MV-4-11 (cell line): ENCODE data around the gene MYO15B.
A peak's percentile ranks its signal among the peaks of the same experiment; 100 is the strongest.
"Not testable (repeated sequence)": the region's sequence is repeated elsewhere in the genome, so short reads cannot be mapped to it uniquely, and the experiment has no call there.

Source experiments
- DNase-seq: peaks from one replicate; lab custom pipeline; 2025; lab: John Stamatoyannopoulos, UW

MYO15B gene

DNA sequence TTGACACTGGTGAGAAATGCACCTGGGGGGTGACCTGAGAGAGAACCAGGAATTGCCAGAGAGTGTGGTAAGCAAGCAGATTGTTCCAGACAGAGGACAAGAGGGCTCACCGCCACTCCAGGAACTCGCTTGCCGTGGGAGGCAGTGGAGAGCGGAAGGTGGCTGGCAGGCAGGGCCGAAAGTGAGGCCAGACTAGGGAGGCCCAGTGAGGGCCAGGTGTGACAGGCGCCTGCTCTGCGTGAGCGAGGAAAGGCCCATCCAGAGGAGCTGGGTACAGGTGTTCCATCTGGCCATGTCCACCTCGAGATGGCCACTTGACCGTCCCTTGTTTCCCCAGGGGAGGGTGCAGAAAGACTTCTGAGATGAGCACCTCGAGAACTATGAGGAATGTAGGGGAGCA, 11.9 kb upstream of the MYO15B start:
- DNase-seq = no peak

DNA sequence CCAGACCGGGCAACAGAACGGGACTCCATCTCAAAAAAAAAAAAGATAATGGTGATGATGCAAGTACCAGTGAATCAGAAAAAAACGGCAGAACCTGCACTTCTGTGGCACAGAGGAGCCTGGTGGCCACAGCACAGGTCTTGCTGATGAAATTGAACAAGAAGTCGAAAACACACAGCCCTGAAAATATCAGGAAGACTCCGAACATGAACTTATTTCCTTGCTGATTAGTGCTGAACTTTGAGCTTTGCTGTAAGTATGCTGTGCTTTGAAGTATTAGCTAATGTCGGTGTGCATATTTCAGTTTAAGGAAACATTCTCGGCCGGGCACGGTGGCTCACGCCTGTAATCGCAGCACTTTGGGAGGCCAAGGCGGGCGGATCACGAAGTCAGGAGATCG, 10.9 kb upstream of the MYO15B start:
- no peak for DNase-seq

DNA sequence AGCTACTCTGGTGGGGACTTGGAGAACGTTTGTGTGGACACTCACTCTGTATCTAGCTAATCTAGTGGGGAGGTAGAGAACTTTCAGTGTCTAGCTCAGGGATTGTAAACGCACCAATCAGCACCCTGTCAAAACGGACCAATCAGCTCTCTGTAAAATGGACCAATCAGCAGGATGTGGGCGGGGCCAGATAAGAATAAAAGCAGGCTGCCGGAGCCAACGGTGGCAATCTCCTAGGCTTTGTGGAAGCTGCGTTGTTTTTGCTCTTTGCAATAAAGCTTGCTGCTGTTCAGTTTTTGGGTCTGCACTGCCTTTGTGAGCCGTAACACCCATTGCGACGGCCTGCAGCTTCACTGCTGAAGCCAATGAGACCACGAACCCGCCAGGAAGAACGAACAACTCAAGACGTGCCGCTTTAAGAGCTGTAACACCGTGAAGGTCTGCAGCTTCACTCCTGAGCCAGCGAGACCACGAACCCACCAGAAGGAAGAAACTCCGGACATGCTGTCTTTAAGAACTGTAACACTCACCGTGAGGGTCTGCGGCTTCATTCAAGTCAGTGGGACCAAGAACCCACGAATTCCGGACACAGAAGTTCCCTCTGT, 6.4 kb upstream of the MYO15B start:
- peak; percentile 36 for DNase-seq

DNA sequence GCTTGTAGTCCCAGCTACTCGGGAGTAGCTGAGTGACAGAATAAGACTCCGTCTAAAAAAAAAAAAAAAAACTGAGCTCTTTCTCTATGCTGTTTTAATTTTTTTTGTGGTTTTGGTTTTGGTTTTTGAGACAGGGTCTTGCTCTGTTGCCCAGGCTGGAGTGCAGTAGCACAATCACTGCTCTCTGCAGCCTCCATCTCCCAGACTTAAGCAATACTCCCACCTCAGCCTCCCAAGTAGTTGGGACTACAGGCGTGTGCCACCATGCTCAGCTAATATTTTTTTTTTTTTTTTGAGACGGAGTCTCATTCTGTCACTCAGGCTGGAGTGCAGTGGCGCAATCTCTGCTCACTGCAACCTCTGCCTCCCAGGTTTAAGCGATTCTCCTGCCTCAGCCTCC, 4.4 kb upstream of the MYO15B start:
- not testable (repeated sequence) for DNase-seq

DNA sequence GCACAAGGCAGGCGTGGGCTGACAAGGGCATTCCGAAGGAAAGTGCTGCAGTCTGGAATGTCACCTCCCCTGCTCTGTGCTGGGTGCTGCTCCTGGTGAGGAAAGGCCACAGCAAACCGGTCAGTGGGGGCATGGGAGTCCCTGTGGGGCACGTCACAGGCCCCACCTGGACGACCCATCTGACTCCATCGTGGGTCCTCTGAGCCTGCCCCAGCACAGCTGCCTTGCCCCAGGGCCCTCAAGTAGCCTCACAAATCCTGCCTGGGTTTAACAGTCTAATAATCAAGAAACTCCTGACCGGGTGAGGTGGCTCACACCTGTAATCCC, 2.8 kb upstream of the MYO15B start:
- no peak for DNase-seq

DNA sequence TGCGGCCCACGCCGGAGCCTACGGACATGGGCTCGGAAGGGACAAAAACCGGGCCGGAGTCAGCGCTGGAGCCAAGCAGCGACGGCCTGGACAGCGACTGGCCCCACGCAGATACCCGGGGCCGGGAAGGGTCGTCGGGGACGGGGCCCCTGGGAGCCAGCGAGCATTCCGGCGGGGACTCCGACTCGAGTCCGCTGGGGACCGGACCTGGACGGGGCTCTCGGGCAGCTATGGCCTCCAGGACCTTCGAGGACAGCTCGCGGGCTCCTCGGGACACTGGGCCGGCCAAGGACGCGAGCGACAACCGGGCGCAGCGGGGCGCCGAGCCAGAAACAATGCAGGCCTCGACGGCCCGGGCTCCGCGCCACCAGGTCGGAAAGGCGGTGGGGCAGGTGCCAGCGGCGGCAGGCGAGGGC, 1.0 kb downstream of the MYO15B start:
- no peak for DNase-seq

DNA sequence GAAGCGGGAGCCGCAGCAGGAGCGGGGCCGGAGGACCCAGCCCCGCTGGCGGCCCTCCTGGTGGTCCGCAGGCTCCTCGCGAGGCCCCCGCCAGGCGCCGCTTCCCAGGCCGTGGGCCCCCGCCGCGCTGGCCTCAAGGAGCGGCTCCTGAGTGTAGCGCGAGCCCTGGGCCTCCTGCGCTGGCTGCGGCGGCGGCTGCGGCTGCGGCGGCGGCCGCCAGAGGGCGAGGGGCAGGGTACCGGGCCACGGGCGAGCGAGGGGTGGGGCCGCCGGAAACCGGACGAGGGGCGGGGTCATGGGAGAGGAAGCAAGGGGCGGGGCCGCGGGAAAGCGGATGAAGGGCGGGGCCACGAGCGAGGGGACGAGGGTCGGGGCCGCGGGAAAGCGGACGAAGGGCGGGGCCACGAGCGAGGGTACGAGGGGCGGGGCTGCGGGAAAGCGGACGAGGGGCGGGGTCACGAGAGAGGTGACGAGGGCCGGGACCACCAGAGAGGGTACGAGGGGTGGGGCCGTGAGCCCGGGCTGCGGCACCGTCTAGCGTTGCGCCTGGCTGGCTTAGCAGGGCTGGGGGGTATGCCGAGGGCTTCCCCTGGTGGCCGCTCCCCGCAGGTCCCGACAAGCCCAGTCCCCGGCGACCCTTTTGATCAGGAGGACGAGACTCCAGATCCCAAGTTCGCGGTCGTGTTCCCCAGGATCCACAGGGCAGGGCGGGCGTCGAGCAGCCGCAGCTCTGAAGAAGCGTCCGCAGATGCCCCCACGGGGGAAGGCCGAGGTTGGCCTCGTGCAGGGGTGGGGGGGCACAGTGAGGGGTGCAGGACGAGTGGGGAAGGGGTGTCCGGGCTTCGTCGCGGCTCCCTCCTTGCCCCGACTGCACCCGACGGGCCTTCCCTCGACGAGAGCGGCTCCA, 1.7 kb downstream of the MYO15B start:
- peak; percentile 66 for DNase-seq

DNA sequence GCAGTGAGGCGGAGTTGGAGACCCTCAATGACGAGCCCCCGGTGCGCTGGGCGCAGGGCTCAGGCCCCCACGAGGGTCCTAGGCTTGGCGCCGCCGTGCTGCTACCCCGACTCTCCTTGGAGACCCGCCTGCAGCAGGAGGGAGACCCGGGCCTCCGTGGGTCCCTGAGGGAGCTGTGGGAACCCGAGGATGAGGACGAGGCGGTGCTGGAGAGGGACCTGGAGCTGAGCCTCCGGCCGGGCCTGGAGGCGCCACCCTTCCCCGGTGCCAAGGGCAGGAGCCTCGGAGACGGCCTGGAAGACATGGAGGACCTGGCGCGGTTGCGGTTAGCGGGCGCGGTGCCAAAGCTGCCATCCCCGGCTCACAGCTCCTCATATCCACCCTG, 2.3 kb downstream of the MYO15B start:
- DNase-seq = no peak

DNA sequence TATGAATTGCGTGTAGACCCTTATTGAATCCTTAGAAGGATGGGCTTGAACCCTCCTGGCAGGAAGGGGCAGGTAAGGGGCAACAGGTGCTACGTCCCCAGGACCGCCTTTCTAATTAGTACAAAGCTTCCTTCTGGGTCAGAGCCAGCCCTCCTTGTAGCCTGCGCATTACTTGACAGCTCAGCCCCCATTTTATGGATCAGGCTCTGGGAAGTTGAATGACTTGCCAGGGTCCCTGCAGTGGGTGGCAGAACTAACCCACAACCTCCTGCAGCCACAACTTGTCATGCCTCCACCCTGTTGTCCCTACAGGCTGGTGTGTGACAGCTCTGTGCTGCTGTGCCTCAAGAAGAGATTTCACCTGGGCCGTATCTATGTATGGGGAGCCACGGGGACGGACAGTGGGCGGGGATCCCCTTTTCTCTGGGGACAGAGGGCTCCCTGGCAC, 2.7 kb downstream of the MYO15B start:
- no peak for DNase-seq

DNA sequence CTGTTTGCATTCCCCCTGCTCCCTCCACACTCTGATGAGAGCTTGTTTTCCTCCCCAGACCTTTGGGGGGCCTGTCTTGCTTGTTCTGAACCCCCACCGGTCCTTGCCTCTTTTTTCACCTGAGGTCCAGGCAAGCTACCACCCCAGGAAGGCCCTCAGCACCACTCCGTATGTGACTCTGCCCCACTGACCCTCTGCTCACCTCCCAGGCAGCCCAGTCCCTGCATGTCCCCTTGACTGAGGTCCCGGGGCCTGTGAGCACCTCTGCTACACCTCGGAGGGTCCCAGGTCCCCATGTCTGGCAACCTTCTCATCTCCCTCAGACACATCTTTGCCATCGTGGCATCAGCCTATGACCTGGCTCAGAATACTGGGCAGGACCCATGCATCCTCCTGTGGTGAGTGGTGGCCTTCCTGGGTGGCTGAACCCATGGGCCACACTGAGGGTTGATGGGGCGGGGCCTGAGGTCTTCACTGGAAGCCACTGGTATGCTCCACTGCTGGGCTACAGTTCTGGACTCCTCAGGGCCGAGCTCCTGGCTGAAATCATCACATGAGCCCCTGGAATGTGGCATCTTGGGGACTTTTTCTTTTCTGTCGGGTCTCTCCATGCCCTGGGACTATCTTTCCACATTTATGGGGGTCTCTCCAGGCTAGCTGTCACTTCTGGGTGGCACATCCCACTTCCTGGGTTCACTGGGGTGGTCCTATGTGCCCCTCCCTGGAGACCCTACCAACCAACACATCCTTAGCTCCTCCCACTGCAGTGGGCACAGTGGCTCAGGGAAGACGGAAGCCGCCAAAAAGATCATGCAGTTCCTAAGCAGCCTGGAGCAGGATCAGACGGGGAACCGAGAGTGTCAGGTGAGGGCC, 3.5 kb downstream of the MYO15B start:
- no peak for DNase-seq

DNA sequence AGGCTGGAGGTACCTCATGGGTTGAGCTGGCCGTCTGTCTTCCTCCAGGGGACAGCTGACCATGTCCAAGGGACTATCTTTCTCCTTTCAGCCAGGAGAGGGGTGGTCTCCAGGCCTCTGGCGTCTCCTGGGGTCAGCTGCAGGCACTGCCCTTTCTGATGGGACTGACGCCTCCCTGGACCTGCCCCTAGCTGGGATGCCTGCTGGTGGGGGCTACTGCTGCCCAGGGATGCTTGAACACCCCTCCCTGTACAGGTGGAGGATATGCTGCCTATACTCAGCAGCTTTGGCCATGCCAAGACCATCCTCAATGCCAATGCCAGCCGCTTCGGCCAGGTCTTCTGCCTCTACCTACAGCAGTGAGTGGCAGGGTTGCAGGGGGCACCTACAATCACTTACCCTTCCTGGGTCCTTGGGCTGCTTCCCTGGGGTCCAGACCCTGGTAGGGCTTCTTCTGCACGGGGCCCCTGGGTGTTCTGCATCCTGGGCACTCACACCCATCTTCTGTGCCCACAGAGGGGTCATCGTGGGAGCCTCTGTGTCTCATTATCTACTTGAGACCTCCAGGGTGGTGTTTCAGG, 4.2 kb downstream of the MYO15B start:
- no peak for DNase-seq

DNA sequence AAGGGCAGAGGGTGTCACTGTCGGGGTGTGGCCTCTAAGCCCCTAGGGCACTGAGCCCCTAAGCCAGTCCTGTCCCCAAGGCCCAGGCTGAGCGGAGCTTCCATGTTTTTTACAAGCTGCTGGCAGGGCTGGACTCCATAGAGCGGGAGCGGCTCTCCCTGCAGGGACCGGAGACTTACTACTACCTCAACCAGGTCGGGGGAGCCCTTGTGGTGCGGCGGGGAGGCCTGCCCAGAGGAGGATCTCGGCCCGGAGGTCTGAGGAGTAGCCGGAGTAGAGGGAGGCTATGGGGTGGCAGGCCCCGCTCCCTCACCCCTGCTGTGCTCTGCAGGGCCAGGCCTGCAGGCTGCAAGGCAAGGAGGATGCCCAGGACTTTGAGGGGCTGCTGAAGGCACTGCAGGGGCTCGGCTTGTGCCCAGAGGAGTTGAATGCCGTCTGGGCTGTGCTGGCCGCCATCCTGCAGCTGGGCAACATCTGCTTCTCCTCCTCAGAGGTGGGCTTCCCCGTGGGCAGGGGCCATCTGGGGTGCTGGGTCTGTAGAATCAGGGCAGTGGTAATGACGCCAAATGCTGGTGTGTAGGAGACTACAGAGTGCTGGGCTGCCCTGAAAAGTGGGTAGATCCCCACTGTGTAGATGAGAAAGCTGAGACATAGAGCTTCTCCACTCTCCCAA, 4.9 kb downstream of the MYO15B start:
- DNase-seq = no peak

DNA sequence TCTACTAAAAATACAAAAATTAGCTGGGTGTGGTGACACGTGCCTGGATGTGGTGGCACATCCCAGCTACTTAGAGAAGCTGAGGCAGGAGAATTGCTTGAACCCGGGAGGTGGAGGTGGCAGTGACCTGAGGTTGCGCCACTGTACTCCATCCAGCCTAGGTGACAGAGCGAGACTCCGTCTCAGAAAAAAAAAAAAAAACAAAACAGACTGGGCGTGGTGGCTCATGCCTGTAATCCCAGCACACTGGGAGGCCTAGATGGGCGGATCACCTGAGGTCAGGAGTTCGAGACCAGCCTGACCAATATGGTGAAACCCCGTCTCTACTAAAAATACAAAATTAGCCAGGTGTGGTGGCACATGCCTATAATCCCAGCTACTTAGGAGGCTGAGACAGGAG, 5.8 kb downstream of the MYO15B start:
- not testable (repeated sequence) for DNase-seq

DNA sequence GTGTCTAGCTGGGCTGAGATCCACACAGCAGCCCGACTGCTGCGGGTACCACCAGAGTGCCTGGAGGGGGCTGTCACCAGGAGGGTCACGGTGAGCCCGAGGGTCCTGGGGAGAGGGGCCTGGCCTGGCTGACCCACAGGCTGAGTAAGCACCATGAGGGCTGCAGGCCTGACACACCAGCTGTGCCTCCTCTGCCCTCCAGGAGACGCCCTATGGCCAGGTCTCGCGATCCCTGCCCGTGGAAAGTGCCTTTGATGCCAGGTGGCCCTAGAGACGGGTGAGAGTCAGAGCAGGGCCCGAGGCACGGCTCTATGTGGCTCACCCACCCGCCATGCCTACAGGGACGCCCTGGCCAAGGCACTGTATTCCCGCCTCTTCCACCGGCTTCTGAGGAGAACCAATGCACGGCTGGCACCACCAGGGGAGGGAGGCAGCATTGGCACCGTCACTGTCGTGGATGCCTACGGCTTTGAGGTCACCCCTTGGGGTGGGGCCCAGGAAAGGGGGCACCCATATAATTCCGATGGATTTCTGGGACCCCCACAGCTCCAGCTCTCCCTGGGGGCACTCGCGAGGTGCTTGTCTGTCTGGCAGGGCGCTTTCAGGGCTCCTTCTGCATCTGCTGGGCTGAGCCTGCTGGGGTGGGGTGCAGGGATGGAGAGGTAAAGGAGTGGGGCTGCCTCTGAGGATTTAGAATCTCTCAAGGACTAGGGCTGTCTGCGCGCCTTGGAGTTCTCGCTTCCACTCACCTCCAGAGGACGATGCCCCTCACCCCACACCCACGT, 7.1 kb downstream of the MYO15B start:
- no peak for DNase-seq

DNA sequence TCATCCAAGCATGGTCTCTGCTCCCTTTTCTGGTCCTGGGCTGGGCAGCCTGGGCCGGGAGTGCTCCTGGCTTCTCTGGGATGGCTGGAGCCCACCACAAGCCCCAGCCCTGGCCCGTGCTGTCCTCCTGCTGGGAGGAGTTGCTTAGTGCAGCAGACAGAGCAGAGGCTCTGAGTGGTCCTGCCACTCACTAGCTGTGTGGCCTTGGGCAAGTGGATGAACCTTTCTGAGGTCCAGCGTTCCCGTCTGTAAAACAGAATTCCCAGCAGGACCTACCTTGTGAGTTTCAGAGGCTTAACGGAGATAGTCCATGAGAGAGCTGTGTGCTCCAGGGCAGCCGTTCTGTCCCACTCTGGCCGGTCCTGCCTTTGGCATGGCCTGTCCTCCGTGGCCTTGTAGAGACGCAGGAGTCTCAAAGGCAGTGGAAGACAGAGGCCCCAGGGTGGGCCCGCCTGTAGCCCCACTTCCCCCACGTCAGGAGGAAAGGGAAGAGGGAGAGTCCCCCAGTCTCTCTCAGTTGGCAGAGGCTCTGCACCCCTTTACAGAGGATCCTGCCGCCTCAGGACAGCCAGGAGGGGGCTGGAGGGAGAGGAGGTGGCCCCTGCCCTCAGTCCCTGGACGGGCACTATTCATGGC, 7.8 kb downstream of the MYO15B start:
- no peak for DNase-seq

DNA sequence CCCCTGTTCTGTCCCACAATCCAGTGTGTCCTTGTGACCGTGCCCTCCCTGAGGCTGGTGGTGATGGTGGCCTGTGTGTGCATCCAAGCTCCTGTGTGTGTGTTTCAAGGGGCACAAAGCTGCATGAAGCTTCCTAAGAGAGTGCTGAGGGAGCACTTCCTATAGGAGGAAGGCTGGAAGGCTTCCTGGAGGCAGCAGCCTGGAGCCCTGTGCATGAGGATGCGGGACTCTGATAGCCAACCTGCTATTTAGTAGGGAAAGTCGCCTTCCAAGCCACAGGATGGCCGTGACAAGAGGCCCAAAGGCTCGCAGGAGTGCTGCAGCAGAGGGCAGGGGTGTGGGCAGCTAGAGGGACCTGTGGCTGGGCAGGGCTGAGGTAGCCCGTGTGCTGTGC, 8.3 kb downstream of the MYO15B start:
- DNase-seq = no peak

DNA sequence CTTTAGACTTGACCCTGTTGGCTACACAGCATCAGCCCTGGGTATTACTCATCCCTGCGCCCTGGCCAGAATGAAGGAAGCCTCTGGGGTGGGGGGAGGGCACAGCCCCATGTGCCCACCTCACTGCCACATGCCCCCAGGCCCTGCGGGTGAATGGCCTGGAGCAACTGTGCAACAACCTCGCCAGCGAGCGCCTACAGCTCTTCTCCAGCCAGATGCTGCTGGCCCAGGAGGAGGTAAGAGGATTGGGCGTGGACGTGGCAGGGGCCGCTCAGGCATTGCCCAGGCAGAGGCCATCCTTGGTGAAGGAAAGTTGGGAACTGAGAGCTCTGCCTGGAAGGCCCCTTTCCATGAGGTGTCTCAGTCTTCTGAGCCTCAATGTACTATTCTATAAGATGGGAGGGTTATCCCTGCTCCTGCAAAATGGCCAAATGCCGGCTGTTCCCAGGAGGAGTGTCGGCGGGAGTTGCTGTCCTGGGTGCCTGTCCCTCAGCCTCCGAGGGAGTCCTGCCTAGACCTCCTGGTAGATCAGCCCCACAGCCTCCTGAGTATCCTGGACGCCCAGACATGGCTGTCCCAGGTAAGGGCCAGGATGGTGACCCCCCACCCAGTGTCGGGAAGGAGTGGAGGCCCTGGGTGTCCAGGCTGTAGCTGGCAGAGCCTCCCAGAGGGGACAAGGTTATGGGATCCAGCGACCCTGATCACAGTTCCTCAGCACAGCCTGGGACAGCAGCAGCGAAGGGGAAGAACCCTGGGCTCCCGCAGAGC, 8.9 kb downstream of the MYO15B start:
- DNase-seq = no peak

DNA sequence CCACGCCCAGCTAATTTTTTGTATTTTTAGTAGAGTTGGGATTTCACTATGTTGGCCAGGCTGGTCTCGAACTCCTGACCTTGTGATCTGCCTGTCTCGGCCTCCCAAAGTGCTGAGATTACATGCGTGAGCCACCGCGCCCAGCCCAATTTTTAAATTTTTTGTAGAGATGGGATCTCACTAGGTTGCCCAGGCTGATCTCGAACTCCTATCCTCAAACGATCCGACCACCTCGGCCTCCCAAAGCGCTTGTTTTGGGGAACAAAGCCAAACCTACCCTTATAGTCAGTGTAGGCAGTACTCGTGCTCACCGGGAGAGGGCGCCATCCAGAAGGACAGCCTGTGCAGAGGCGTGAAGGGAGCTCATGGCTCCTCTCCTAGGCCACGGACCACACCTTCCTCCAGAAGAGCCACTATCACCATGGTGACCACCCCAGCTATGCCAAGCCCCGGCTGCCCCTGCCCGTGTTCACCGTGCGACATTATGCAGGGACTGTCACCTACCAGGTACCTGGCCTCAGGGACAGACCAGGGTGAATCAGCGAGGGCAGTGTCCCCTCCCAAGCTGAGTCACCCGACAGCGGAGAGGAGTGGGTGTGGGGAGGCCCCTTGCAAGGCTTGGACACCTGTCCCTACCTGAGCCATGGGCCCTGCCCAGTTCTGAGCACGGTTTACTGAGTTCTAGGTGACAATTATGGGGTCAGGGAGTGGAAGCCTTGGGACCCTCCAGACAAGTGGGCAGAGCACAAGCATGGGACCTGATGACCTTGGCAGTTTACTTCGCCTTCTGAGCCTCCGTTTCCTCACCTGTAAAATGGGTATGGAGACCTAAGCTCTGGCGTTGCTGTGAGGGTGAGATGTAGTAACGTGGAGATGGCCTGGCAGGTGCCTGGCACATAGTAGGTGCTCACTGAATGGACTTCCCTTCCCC, 13.7 kb downstream of the MYO15B start:
- peak; percentile 57 for DNase-seq

DNA sequence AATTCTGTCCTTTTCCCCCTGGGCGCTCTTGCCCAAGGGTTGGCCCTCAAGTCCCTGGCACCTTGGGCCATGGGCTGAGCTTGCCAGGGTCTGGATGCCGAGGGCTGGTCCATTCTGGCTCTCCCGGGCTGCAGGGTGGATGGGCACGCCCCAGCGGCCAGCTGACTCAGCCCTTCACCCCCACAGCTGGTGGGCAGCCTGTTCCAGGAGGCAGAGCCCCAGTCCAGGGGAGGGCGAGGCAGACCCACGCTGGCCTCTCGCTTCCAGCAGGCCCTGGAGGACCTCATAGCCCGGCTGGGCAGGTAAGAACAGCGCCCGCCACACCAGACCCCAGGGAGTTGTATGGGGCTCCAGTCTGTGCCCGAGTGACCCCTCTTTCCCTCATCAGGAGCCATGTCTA, 15.0 kb downstream of the MYO15B start:
- no peak for DNase-seq
